CD8-positive, alpha-beta memory T cell (primary cell): ENCODE results near the gene MAVS. TPM values are rescaled to one million over a fixed set of nuclear protein-coding genes. Genes with fewer than 3 reads are reported as not detected.
"Not testable (repeated sequence)": the region's sequence is repeated elsewhere in the genome, so short reads cannot be mapped to it uniquely, and the experiment has no call there.

Experiments used
- CTCF ChIA-PET: fragments of 350-600 bp; sonication (Branson Sonifier 250); formaldehyde crosslinking; loops from one replicate; lab custom pipeline; 2021; ENCODE audit warnings: antibody characterized with exemption; lab: Charles Lee
- POLR2A ChIA-PET: fragments of 350-600 bp; sonication (Branson Sonifier 250); formaldehyde crosslinking; loops from one replicate; lab custom pipeline; 2021; ENCODE audit warnings: antibody characterized with exemption; lab: Charles Lee
- DNase-seq, 5 donors: peaks; one replicate each; pipeline versions ENCODE4 v3.0.0 to v3.0.0-alpha.2; 2020 to 2022; ENCODE audit warnings: mixed read lengths in 1 of 5
- H3K27ac ChIP-seq: one replicate; pipeline ENCODE4 v1.7.0; 2013; ENCODE audit warnings: low read depth, mild to moderate bottlenecking, low read length, moderate library complexity
- H3K27me3 ChIP-seq: 2 replicates; pipeline ENCODE4 v1.7.0; 2013; ENCODE audit warnings: low read length, mild to moderate bottlenecking; ENCODE audit not compliant: insufficient read depth, poor library complexity, severe bottlenecking
- H3K36me3 ChIP-seq: 2 replicates; pipeline ENCODE4 v1.7.0; 2013; ENCODE audit warnings: mild to moderate bottlenecking, low read length, moderate library complexity; ENCODE audit not compliant: insufficient read depth
- H3K4me1 ChIP-seq: 2 replicates; pipeline ENCODE4 v1.7.0; 2013; ENCODE audit warnings: mild to moderate bottlenecking, low read length, moderate library complexity; ENCODE audit not compliant: insufficient read depth
- H3K4me3 ChIP-seq: 2 replicates; pipeline ENCODE4 v1.7.0; 2013; ENCODE audit warnings: mild to moderate bottlenecking, low read length
- H3K9me3 ChIP-seq: 2 replicates; pipeline ENCODE4 v1.7.0; 2013; ENCODE audit warnings: mild to moderate bottlenecking, low read length
- H3K27ac Mint-ChIP-seq, 8 donors: one replicate each; pipeline ENCODE4 v1.8.0; 2020 to 2021; ENCODE audit warnings: mixed read lengths in 8 of 8, mild to moderate bottlenecking in 6 of 8, inconsistent platforms in 3 of 8, moderate library complexity in 3 of 8
- H3K27me3 Mint-ChIP-seq, 2 donors: one replicate each; pipeline ENCODE4 v1.8.0; 2020 to 2021; ENCODE audit warnings: mixed read lengths in 2 of 2, mild to moderate bottlenecking in 1 of 2, moderate library complexity in 1 of 2
- H3K36me3 Mint-ChIP-seq, 3 donors: one replicate each; pipeline ENCODE4 v1.8.0; 2020 to 2021; ENCODE audit warnings: mixed read lengths in 3 of 3, inconsistent platforms in 1 of 3, mild to moderate bottlenecking in 1 of 3
- H3K4me1 Mint-ChIP-seq, 3 donors: one replicate each; pipeline ENCODE4 v1.8.0; 2020 to 2021; ENCODE audit warnings: mixed read lengths in 3 of 3, inconsistent platforms in 1 of 3, mild to moderate bottlenecking in 1 of 3
- H3K4me3 Mint-ChIP-seq, 7 donors: one replicate each; pipeline ENCODE4 v1.8.0; 2020 to 2021; ENCODE audit warnings: mixed read lengths in 7 of 7, mild to moderate bottlenecking in 6 of 7, moderate library complexity in 4 of 7, inconsistent platforms in 2 of 7
- H3K9me3 Mint-ChIP-seq, 5 donors: one replicate each; pipeline ENCODE4 v1.8.0; 2020 to 2022; ENCODE audit warnings: mixed read lengths in 5 of 5, mild to moderate bottlenecking in 3 of 5, moderate library complexity in 2 of 5, inconsistent platforms in 1 of 5
- polyA plus RNA-seq: library from polyadenylated mRNA; unstranded; fragments of 300-500 nt; fragmentation: Illumina TruSeq; gene quantifications from one replicate; pipeline ENCODE4 v1.2.3, GENCODE V29; 2021
- total RNA-seq, 2 experiments: library from RNA; stranded (reverse); gene quantifications; one replicate each; pipeline ENCODE4 v1.2.3, GENCODE V29; 2021

MAVS gene
- total and polyA plus RNA-seq, 3 experiments from 2014 or later: 8.1 to 34.8 (median 34.3) TPM

DNA sequence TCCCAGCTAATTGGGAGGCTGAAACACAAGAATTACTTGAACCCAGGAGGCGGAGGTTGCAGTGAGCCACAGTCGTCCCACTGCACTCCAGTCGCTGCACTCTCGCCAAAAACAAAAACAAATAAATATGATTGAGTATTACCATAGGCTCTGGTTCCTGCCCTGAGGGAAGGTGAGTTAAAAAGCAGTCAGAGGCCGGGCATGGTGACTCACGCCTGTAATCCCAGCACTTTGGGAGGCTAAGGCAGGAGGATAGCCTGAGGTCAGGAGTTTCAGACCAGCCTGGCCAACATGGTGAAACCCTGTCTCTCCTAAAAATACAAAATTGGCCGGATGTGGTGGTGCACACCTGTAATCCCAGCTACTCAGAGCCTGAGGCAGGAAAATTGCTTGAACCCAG is 6.4 kb upstream of the MAVS start:
- not testable (repeated sequence) for H3K9me3 Mint-ChIP-seq, H3K27me3 Mint-ChIP-seq, H3K4me1 Mint-ChIP-seq, H3K4me3 ChIP-seq, H3K36me3 Mint-ChIP-seq, H3K27ac ChIP-seq, H3K9me3 ChIP-seq, DNase-seq, H3K27me3 ChIP-seq, H3K36me3 ChIP-seq, H3K4me1 ChIP-seq, H3K4me3 Mint-ChIP-seq, H3K27ac Mint-ChIP-seq
- ChIA-PET CTCF (interaction anchor here (1.8 kb wide), 1 partner anchor 15 kb away, joined by 4 read pairs; no protein-coding TSS in a partner anchor), POLR2A (interaction anchor here (0.6 kb wide), 1 partner anchor 53 kb away, joined by 6 read pairs; no protein-coding TSS in a partner anchor)

DNA sequence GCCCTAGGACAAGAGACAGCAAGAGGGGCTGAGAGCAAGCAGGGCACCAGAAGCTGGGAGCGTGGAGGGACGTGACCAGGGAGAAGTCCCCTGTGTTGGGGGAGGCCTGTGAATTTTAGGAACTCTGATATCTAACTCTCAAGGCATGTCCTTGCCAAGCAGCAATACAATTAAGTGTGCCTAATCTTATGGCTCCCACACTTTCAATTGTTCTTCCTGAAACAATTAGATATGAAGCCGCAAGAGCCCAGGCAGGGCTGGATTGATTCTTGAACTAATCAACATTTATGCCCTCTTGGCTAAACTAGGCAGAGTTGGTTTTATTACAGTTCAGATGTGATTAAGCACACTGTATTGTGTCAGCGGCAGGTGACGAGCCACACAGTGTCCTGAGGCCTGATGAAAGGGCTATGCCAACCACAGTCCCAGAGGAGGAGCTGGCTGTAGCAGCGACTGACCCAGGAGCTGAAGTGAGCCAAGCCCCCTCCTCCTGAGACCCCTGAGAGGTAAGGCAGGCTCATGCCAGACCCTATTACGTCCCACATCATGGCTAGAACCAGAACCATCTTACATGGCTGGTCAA is 4.2 kb upstream of the MAVS start:
- Histone ChIP-seq H3K27ac (no peak overlapping the region), H3K27me3 (no peaks in the 10 kb centered on the region), H3K4me3 (no peak overlapping the region), H3K4me1 (peaks cover 9% of the 10 kb centered on the region), H3K9me3 (no peaks in the 10 kb centered on the region), H3K36me3 (no peaks in the 10 kb centered on the region)
- Mint-ChIP-seq H3K9me3 (no peaks in the 10 kb centered on the region), H3K4me3 (peak overlapping the region in 1 of 7 donors; percentile 20), H3K27ac (peak overlapping the region in 1 of 8 donors; percentile 84), H3K36me3 (peaks cover 0 to 5% (median 2%) of the 10 kb centered on the region in 3 donors), H3K27me3 (no peaks in the 10 kb centered on the region), H3K4me1 (peaks cover 2 to 15% (median 3%) of the 10 kb centered on the region in 3 donors)
- ChIA-PET CTCF (no interaction called here), POLR2A (no interaction called here)
- no peak for DNase-seq

DNA sequence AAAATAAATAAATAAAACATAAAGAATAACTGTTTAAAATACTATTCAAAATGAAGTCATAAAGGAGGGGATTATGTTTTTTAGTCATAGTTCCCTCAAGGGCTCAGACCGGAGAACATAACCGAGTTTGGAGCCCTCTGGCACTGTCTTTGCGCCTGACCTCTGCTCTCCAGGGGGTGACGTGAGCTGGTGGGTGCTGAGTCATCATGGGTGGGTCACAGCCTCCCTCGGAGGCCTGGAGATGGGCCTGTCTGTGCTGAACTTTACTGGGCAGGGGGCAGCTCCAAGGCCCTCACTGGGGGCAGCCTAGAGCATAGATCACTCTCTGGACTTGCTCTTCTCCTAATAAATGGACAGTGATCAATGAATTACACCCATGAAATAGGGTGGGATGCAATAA is 3.1 kb upstream of the MAVS start:
- H3K4me3 Mint-ChIP-seq: no peak overlapping the region

GRCh38 chr20:3843990-3844619 is 2.5 kb upstream of the MAVS start:
- H3K27me3 ChIP-seq, H3K27me3 Mint-ChIP-seq, H3K9me3 ChIP-seq, H3K4me3 ChIP-seq, H3K27ac ChIP-seq, H3K36me3 ChIP-seq, H3K36me3 Mint-ChIP-seq, POLR2A ChIA-PET, DNase-seq, H3K9me3 Mint-ChIP-seq: not testable (repeated sequence)
- peaks cover 13% of the 10 kb centered on the region for H3K4me1 ChIP-seq
- peaks cover 14 to 30% (median 19%) of the 10 kb centered on the region in 3 donors for H3K4me1 Mint-ChIP-seq
- CTCF ChIA-PET: interaction anchor here (2.0 kb wide), 1 partner anchor 10 kb away, joined by 14 read pairs; no protein-coding TSS in a partner anchor
- peak overlapping the region in 2 of 7 donors; percentile 40 to 44 for H3K4me3 Mint-ChIP-seq
- H3K27ac Mint-ChIP-seq: peak overlapping the region in 3 of 8 donors; percentile 17 to 89 (median 47)

More for the DNA sequence above, 3.1 kb upstream of the MAVS start:
- no peaks in the 10 kb centered on the region for H3K9me3 Mint-ChIP-seq
- Histone ChIP-seq H3K4me3 (no peak overlapping the region), H3K27me3 (no peaks in the 10 kb centered on the region), H3K27ac (no peak overlapping the region), H3K36me3 (no peaks in the 10 kb centered on the region), H3K4me1 (peaks cover 13% of the 10 kb centered on the region), H3K9me3 (no peaks in the 10 kb centered on the region)
- H3K27ac Mint-ChIP-seq: no peak overlapping the region
- ChIA-PET POLR2A (no interaction called here), CTCF (no interaction called here)
- DNase-seq: no peak
- H3K27me3 Mint-ChIP-seq: no peaks in the 10 kb centered on the region
- H3K4me1 Mint-ChIP-seq: peaks cover 7 to 24% (median 13%) of the 10 kb centered on the region in 3 donors
- peaks cover 0 to 8% (median 2%) of the 10 kb centered on the region in 3 donors for H3K36me3 Mint-ChIP-seq

DNA sequence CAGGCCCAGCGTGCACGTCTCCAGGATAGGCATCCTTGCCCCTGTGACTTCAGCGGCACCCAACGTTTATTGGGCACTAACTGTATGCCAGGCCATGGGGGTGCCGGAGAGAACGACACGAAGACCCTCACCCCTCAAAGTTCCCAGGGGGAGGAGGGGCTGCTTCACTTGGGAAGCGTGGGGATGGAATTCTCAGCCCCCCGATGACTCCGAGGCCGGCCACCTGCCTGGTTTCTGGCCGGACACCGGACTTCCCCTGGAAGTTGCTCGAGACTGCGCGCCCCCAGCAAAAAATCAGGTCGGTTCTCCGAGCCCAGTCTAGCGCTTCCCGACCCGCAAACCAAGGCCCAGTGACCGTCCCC is 275 bp upstream of the MAVS start:
- peaks cover 0 to 10% (median 0%) of the 10 kb centered on the region in 3 donors for H3K36me3 Mint-ChIP-seq
- Histone ChIP-seq H3K4me3 (peak overlapping the region; percentile 91), H3K4me1 (peaks cover 13% of the 10 kb centered on the region), H3K27ac (peak overlapping the region; percentile 81), H3K36me3 (no peaks in the 10 kb centered on the region), H3K27me3 (no peaks in the 10 kb centered on the region), H3K9me3 (no peaks in the 10 kb centered on the region)
- H3K4me3 Mint-ChIP-seq: peak overlapping the region; percentile 85 to 97 (median 90)
- H3K27me3 Mint-ChIP-seq: no peaks in the 10 kb centered on the region
- CTCF ChIA-PET: interaction anchor here (2.0 kb wide), 1 partner anchor 8 kb away, joined by 14 read pairs; no protein-coding TSS in a partner anchor
- peak in 1 of 5 donors; percentile 28 for DNase-seq
- peaks cover 18 to 37% (median 20%) of the 10 kb centered on the region in 3 donors for H3K4me1 Mint-ChIP-seq
- peak overlapping the region; percentile 84 to 97 (median 92) for H3K27ac Mint-ChIP-seq
- no peaks in the 10 kb centered on the region for H3K9me3 Mint-ChIP-seq
- POLR2A ChIA-PET: no interaction called here

DNA sequence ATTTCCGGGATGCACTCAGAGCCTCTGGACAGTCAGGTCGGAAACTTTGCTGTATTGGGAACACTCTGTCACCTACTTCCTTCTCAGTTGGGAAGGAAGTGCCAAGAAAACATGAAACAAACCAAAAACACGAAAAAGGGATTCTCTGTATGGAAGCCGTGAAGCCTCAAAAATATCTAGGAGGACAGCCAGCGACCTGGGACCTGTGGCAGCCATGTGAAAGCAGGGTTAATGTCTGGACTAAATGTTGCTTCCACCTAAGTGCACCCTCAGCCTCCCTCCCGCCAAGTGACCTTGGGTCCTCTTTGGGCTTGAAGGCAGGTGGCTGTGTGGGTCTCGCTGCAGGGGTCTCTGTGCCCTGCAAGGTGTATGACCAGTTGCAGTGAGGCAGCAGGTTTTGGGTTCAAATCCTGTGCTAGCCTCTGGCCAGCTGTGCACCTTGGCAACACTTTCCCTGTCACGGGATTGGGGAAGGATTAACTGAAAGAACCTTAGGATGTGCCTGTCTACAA is 851 bp downstream of the MAVS start:
- peaks cover 13% of the 10 kb centered on the region for H3K4me1 ChIP-seq
- no peaks in the 10 kb centered on the region for H3K9me3 ChIP-seq
- ChIA-PET CTCF (no interaction called here), POLR2A (no interaction called here)
- Mint-ChIP-seq H3K36me3 (peaks cover 0 to 10% (median 0%) of the 10 kb centered on the region in 3 donors), H3K9me3 (no peaks in the 10 kb centered on the region), H3K27me3 (no peaks in the 10 kb centered on the region), H3K27ac (peak overlapping the region; percentile 84 to 97 (median 92)), H3K4me1 (peaks cover 18 to 37% (median 20%) of the 10 kb centered on the region in 3 donors), H3K4me3 (peak overlapping the region; percentile 85 to 97 (median 90))
- H3K27me3 ChIP-seq: no peaks in the 10 kb centered on the region
- H3K36me3 ChIP-seq: no peaks in the 10 kb centered on the region
- H3K4me3 ChIP-seq: peak overlapping the region; percentile 91
- no peak for DNase-seq
- H3K27ac ChIP-seq: peak overlapping the region; percentile 81

DNA sequence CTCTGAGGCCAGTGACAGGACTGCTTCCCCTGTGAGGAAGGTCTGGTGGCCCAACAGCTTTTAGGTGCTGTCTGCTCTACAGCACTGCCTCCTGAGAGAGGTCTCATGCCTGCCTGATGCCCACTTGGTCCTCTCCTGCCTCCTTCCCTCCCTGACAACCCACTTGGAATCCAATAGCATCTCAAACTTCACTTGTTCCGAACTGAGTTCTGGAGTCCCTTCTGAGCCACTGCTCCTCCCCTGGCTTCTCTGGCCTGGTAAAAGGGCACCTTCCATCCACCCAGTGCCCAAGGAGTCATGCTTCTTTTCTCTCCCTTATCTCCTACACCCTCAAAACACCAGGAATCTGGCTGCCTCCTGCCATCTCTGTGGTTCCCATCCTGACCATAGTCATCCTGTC is 1.9 kb downstream of the MAVS start:
- H3K36me3 ChIP-seq: no peaks in the 10 kb centered on the region
- no peaks in the 10 kb centered on the region for H3K9me3 Mint-ChIP-seq
- H3K4me1 Mint-ChIP-seq: peaks cover 18 to 37% (median 20%) of the 10 kb centered on the region in 3 donors
- POLR2A ChIA-PET: no interaction called here
- H3K9me3 ChIP-seq: no peaks in the 10 kb centered on the region
- H3K4me3 Mint-ChIP-seq: peak overlapping the region; percentile 85 to 97 (median 90)
- CTCF ChIA-PET: interaction anchor here (1.2 to 2.2 kb wide), 2 partner anchors 28 to 62 kb away, joined by 5 to 6 read pairs; partner anchors contain the start of genes AP5S1 and CENPB
- no peaks in the 10 kb centered on the region for H3K27me3 Mint-ChIP-seq
- peak overlapping the region; percentile 70 to 94 (median 90) for H3K27ac Mint-ChIP-seq
- DNase-seq: no peak
- peaks cover 13% of the 10 kb centered on the region for H3K4me1 ChIP-seq
- no peak overlapping the region for H3K4me3 ChIP-seq
- no peaks in the 10 kb centered on the region for H3K27me3 ChIP-seq
- H3K36me3 Mint-ChIP-seq: peaks cover 0 to 10% (median 0%) of the 10 kb centered on the region in 3 donors
- H3K27ac ChIP-seq: no peak overlapping the region
